HepG2 (cell line): ENCODE measurements around the gene DAD1. TPM values are rescaled to one million over a fixed set of nuclear protein-coding genes. Genes with fewer than 3 reads are reported as not detected.

Experiments used
- AHR ChIP-seq: IDR thresholded peaks from 2 replicates; pipeline ENCODE4 v1.6.1; 2018; ENCODE audit warnings: missing genetic modification reagents, missing compliant biosample characterization
- CHD4 ChIP-seq: fragments of 200-600 bp; sonication (generic); IDR thresholded peaks from 2 replicates; pipeline ENCODE4 v1.7.0; 2017; ENCODE audit warnings: mild to moderate bottlenecking, low read length, borderline replicate concordance
- CSRNP1 ChIP-seq: sonication (generic); formaldehyde crosslinking; IDR thresholded peaks from 2 replicates; pipeline ENCODE4 v1.8.1; 2023; ENCODE audit warnings: mild to moderate bottlenecking, missing genetic modification reagents
- EZH2 ChIP-seq: conservative IDR thresholded peaks from 2 replicates; pipeline ENCODE4 v1.6.1; 2012; ENCODE audit warnings: mild to moderate bottlenecking, low read depth, low read length, moderate library complexity
- FOXJ3 ChIP-seq: sonication (generic); formaldehyde crosslinking; IDR thresholded peaks from 2 replicates; pipeline ENCODE4 v1.4.0; 2020; ENCODE audit warnings: missing genetic modification reagents, mild to moderate bottlenecking, borderline replicate concordance
- KDM5B ChIP-seq: sonication (generic); formaldehyde crosslinking; IDR thresholded peaks from 2 replicates; pipeline ENCODE4 v1.4.0; 2020; ENCODE audit warnings: missing genetic modification reagents, mild to moderate bottlenecking, borderline replicate concordance
- MAFK ChIP-seq, 2 experiments: IDR thresholded peaks in 1 of 2; conservative IDR thresholded peaks in 1 of 2; 2 replicates each; pipeline ENCODE4 v1.6.1; 2011; ENCODE audit warnings: improper control_type of control experiment in 2 of 2, low read length in 2 of 2
- MXI1 ChIP-seq: IDR thresholded peaks from 3 replicates; pipeline ENCODE4 v1.6.1; 2012; ENCODE audit warnings: low read depth, low read length, inconsistent platforms, borderline replicate concordance
- NFYC ChIP-seq: IDR thresholded peaks from 2 replicates; pipeline ENCODE4 v1.6.1; 2016; ENCODE audit warnings: missing genetic modification reagents, missing compliant biosample characterization
- RFX5 ChIP-seq: IDR thresholded peaks from 2 replicates; pipeline ENCODE4 v1.6.1; 2011; ENCODE audit warnings: low read depth, low read length, improper control_type of control experiment
- SP1 ChIP-seq, 2 experiments: fragments of 450-650 bp in 1 of 2; sonication (generic) in 1 of 2; formaldehyde crosslinking in 1 of 2; IDR thresholded peaks; 2 replicates each; pipeline versions ENCODE4 v1.4.0 to v1.6.1; 2016 to 2020; ENCODE audit warnings: missing genetic modification reagents in 1 of 2
- SRSF1 ChIP-seq: fragments of 200-400 bp; formaldehyde crosslinking; optimal IDR thresholded peaks from 2 replicates; pipeline ENCODE3; 2017; ENCODE audit warnings: mild to moderate bottlenecking, low read depth, low read length, moderate library complexity
- SRY ChIP-seq: sonication (generic); formaldehyde crosslinking; IDR thresholded peaks from 2 replicates; pipeline ENCODE4 v1.8.0; 2022; ENCODE audit warnings: mild to moderate bottlenecking, missing genetic modification reagents
- ZHX2 ChIP-seq, 2 experiments: sonication (generic) in 1 of 2; formaldehyde crosslinking in 1 of 2; IDR thresholded peaks; 2 replicates each; pipeline versions ENCODE4 v1.6.1 to v1.9.0; 2014 to 2022; ENCODE audit warnings: antibody characterized with exemption in 1 of 2, borderline replicate concordance in 1 of 2, inconsistent platforms in 1 of 2, low read depth in 1 of 2, missing genetic modification reagents in 1 of 2
- ZMYM4 ChIP-seq: sonication (generic); formaldehyde crosslinking; IDR thresholded peaks from 2 replicates; pipeline ENCODE4 v1.8.1; 2023; ENCODE audit warnings: mild to moderate bottlenecking, missing genetic modification reagents
- ZNF770 ChIP-seq: sonication (generic); formaldehyde crosslinking; IDR thresholded peaks from 2 replicates; pipeline ENCODE4 v1.5.0; 2020; ENCODE audit warnings: mild to moderate bottlenecking, missing genetic modification reagents
- ZNF83 ChIP-seq: sonication (generic); formaldehyde crosslinking; IDR thresholded peaks from 2 replicates; pipeline ENCODE4 v1.4.0; 2020; ENCODE audit warnings: missing genetic modification reagents, mild to moderate bottlenecking, borderline replicate concordance
- ZSCAN22 ChIP-seq: sonication (generic); formaldehyde crosslinking; IDR thresholded peaks from 2 replicates; pipeline ENCODE4 v1.4.0; 2020; ENCODE audit warnings: mild to moderate bottlenecking, missing genetic modification reagents
- ZSCAN31 ChIP-seq: sonication (generic); formaldehyde crosslinking; IDR thresholded peaks from 2 replicates; pipeline ENCODE4 v1.5.0; 2020; ENCODE audit warnings: low read depth, mild to moderate bottlenecking, missing genetic modification reagents
- polyA plus RNA-seq, 8 experiments: library from polyadenylated mRNA; depleted of rRNA in 3 of 8; stranded (reverse) in 7 of 8; unstranded in 1 of 8; fragments of >200 nt; fragmentation: Illumina TruSeq in 4 of 8; extraction: Trizol in 4 of 8; gene quantifications; 2 replicates each; pipeline versions ENCODE4 v1.2.1 to v1.2.3, GENCODE V29; 2011 to 2016; ENCODE audit warnings: low read depth in 4 of 8, missing spikeins in 1 of 8, mixed read lengths in 1 of 8; ENCODE audit not compliant: insufficient read depth in 1 of 8
- total RNA-seq, 5 experiments: library from RNA; depleted of rRNA; stranded (reverse); fragments of >200 nt; fragmentation: Illumina TruSeq; extraction: Trizol; gene quantifications; 2 replicates each; pipeline ENCODE4 v1.2.3, GENCODE V29; 2016; ENCODE audit warnings: low read depth in 1 of 5

DAD1 gene
- total and polyA plus RNA-seq, 2 of the 13 experiments (the other 11 are each of a cell fraction or from before 2014, with no cell fraction given): 558 to 626 TPM

- no peak for TF ChIP-seq RFX5
- TF ChIP-seq ZHX2 (IDR thresholded peaks at IDR 0.05; ENCODE audit: low read depth): 0 out of 2 replicates have a peak, but pooled peaks have one; percentile 30
- no peak; the same call in 1 of the 2 replicates for TF ChIP-seq ZHX2 (CRISPR knock-in tag; IDR thresholded peaks at IDR 0.05; ENCODE audit: borderline replicate concordance)
- peak; percentile 51; the same call in 1 of the 2 replicates for TF ChIP-seq ZSCAN22 (CRISPR knock-in tag)
- peak; percentile 90 for TF ChIP-seq ZMYM4 (CRISPR knock-in tag)
- 0 out of 2 replicates have a peak, but pooled peaks have one; percentile 49 for TF ChIP-seq ZNF770 (CRISPR knock-in tag)
- peak; percentile 37 for TF ChIP-seq NFYC (CRISPR knock-in tag)
- 0 out of 2 replicates have a peak, but pooled peaks have one; percentile 42 for TF ChIP-seq ZNF83 (CRISPR knock-in tag)
- TF ChIP-seq MXI1: peak; percentile 81; the same call in 1 of the 3 replicates
- TF ChIP-seq KDM5B: peak; percentile 97
- TF ChIP-seq EZH2: no peak
- TF ChIP-seq CSRNP1 (CRISPR knock-in tag): peak; percentile 90
- TF ChIP-seq ZSCAN31 (CRISPR knock-in tag): peak; percentile 97
- TF ChIP-seq SRSF1: peak; percentile 97
- peak; percentile 99 for TF ChIP-seq SRY (CRISPR knock-in tag)
- no peak for TF ChIP-seq CHD4
- TF ChIP-seq MAFK (conservative IDR thresholded peaks at IDR 0.05 in 1 of 2, IDR thresholded peaks at IDR 0.05 in 1 of 2; ENCODE audit: low read length in 2 of 2): no peak
- TF ChIP-seq FOXJ3 (CRISPR knock-in tag): no peak; the same call in 1 of the 2 replicates
- TF ChIP-seq SP1 (IDR thresholded peaks at IDR 0.05): no peak
- peak; percentile 98 for TF ChIP-seq SP1 (CRISPR knock-in tag; IDR thresholded peaks at IDR 0.05)
- peak; percentile 75; the same call in 1 of the 2 replicates for TF ChIP-seq AHR (CRISPR knock-in tag)
Observed at GRCh38 chr14:22598099-22598895, 9.3 kb upstream of the DAD1 start, which contains the start of gene ABHD4 (continued).
